Uterus (tissue), 4 donors: ENCODE results near the gene TMEM205. TPM values are rescaled to one million over a fixed set of nuclear protein-coding genes. Genes with fewer than 3 reads are reported as not detected.
"Not testable (repeated sequence)": the region's sequence is repeated elsewhere in the genome, so short reads cannot be mapped to it uniquely, and the experiment has no call there.

ENCODE experiments used
- DNase-seq, 2 donors: peaks; one replicate each; pipeline ENCODE4 v3.0.0-alpha.2; 2019 to 2020
- H3K27ac ChIP-seq, 2 donors: fragments of 200-600 bp; sonication (generic); 1 replicate in 1 of 2; 2 replicates in 1 of 2; pipeline ENCODE4 v1.5.1; 2016 to 2018
- H3K27me3 ChIP-seq, 2 donors: fragments of 200-600 bp; sonication (generic); one replicate each; pipeline ENCODE4 v1.5.1; 2018 to 2019; ENCODE audit warnings: control low read depth in 1 of 2
- H3K36me3 ChIP-seq, 2 donors: fragments of 200-600 bp; sonication (generic); one replicate each; pipeline ENCODE4 v1.5.1; 2019; ENCODE audit warnings: control low read depth in 1 of 2
- H3K4me1 ChIP-seq, 2 donors: fragments of 200-600 bp; sonication (generic); one replicate each; pipeline ENCODE4 v1.5.1; 2018 to 2019; ENCODE audit warnings: control low read depth in 1 of 2
- H3K4me3 ChIP-seq, 2 donors: fragments of 200-600 bp; sonication (generic); 1 replicate in 1 of 2; 2 replicates in 1 of 2; pipeline ENCODE4 v1.5.1; 2018 to 2019; ENCODE audit warnings: mild to moderate bottlenecking in 1 of 2
- H3K9me3 ChIP-seq, 2 donors: fragments of 200-600 bp; sonication (generic); one replicate each; pipeline ENCODE4 v1.5.1; 2019; ENCODE audit warnings: control low read depth in 1 of 2
- POLR2A ChIP-seq, 2 donors: fragments of 450-650 bp; IDR thresholded peaks; one replicate each; pipeline ENCODE4 v1.6.1; 2016; ENCODE audit warnings: antibody characterized with exemption in 2 of 2, mild to moderate bottlenecking in 1 of 2, moderate library complexity in 1 of 2
- intact Hi-C: fragments of 100-400 bp; cut with DNase I; formaldehyde crosslinking; loops from one replicate; pipeline ENCODE4 v1.15.1; 2023; ENCODE audit warnings: low total_unique reads
- total RNA-seq, 4 donors: library from RNA; depleted of rRNA in 3 of 4; stranded (reverse); fragments of >200 nt in 3 of 4; gene quantifications; one replicate each; pipeline versions ENCODE4 v1.1.0 to v1.2.4, GENCODE V29; 2014 to 2023
- TF ChIP-seq, protein P1 (sequence below), 4 experiments: fragments of 200-600 bp in 2 of 4; fragments of 450-650 bp in 2 of 4; sonication (generic) in 2 of 4; IDR thresholded peaks; one replicate each; pipeline ENCODE4 v1.5.1; 2016 to 2019; ENCODE audit warnings: antibody characterized with exemption in 4 of 4, mild to moderate bottlenecking in 2 of 4, moderate library complexity in 1 of 4
- donor health status: DM: yes; HTN: yes; CAD: no.

Gene TMEM205
- total RNA-seq, 4 donors from 2014 or later: 41.2 to 117 (median 77.4) TPM

DNA sequence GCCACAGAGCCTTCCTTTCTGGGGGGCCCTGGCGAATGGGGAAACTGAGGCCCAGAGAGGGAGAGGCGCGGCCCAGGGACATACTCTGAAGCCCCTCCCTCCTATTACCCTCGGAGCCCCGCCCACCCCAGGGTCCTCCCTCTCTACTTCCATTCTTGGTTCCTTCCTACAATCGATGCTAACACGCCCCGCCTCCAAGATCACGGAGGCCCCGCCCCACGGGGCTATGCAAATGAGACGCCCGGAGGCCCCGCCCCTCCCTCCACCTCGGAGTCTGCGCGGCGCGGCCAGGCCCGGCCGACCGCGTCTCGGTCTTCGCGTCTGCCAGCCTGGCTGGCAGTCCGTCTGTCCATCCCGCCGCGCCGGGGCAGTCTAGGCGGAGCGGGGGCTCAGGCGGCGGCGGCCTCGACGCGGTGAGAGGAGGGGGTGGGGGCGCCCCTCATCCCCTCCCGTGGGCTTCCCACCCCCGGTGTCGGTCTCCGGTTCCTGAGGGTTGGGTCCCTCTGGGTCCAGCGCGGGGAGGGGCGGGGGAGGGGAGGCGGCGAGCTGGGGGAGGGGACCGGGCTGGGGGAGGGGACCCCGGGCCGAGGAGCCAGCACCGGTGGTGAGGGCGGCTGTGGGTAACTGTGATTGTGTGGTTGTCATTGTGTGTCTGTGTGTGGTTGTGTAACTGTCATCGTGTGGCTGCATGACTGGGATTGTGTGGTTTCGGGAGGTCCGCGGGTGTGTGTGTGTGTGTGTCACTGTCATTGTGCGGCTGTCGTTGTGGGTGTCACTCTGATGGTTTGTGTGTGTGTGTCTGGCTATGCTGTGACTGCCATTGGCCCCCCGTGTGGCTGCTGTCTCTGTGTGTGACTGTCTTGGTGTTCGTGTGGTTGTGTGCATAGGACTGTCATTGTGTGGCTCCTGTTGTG, 9.3 kb upstream of the TMEM205 start, which contains the start of gene PLPPR2:
TSS of gene PLPPR2 (plus strand) at position 273 of the 914 bp plus-strand sequence. CDS start 2,242 bp downstream, outside the sequence.
- H3K27ac ChIP-seq: peak within 1 kb of the TSS; percentile 72 to 88
- no peaks in the 10 kb centered on the region for H3K36me3 ChIP-seq
- H3K27me3 ChIP-seq: no peaks in the 10 kb centered on the region
- peak; percentile 70 to 78 for TF ChIP-seq POLR2A (IDR thresholded peaks at IDR 0.05)
- TF ChIP-seq, protein P1, sequence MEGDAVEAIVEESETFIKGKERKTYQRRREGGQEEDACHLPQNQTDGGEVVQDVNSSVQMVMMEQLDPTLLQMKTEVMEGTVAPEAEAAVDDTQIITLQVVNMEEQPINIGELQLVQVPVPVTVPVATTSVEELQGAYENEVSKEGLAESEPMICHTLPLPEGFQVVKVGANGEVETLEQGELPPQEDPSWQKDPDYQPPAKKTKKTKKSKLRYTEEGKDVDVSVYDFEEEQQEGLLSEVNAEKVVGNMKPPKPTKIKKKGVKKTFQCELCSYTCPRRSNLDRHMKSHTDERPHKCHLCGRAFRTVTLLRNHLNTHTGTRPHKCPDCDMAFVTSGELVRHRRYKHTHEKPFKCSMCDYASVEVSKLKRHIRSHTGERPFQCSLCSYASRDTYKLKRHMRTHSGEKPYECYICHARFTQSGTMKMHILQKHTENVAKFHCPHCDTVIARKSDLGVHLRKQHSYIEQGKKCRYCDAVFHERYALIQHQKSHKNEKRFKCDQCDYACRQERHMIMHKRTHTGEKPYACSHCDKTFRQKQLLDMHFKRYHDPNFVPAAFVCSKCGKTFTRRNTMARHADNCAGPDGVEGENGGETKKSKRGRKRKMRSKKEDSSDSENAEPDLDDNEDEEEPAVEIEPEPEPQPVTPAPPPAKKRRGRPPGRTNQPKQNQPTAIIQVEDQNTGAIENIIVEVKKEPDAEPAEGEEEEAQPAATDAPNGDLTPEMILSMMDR (IDR thresholded peaks at IDR 0.05): no peak
- DNase-seq: peak; percentile 96 to 97
- no peaks in the 10 kb centered on the region for H3K9me3 ChIP-seq
- intact Hi-C loops: loop anchor here (10.0 kb wide), 1 partner anchor 61 kb away; the partner anchor contains the start of gene TSPAN16
- peak within 1 kb of the TSS; percentile 77 to 84 for H3K4me3 ChIP-seq
- no peaks in the 10 kb centered on the region for H3K4me1 ChIP-seq

DNA sequence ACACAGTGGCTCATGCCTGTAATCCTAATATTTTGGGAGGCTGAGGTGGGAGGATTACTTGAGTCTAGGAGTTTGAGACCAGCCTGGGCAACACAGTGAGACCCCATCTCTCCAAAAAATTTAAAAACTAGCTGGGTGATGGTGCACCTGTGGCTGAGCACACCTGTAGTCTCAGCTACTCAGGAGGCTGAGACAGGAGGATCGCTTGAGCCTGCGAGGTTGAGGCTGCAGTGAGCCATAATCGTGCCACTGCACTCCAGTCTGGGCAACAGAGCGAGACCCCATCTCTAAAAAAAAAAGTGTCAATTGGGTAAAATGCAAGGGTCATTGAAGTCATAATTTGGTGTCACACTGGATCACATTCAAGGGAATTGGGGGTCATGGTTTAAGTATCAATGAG, 8.0 kb upstream of the TMEM205 start:
- intact Hi-C loops: loop anchor here (10.0 kb wide), 1 partner anchor 59 kb away; the partner anchor contains the start of gene TSPAN16
- not testable (repeated sequence) for H3K9me3 ChIP-seq, DNase-seq, H3K27me3 ChIP-seq, H3K4me1 ChIP-seq, H3K27ac ChIP-seq, H3K4me3 ChIP-seq, H3K36me3 ChIP-seq

DNA sequence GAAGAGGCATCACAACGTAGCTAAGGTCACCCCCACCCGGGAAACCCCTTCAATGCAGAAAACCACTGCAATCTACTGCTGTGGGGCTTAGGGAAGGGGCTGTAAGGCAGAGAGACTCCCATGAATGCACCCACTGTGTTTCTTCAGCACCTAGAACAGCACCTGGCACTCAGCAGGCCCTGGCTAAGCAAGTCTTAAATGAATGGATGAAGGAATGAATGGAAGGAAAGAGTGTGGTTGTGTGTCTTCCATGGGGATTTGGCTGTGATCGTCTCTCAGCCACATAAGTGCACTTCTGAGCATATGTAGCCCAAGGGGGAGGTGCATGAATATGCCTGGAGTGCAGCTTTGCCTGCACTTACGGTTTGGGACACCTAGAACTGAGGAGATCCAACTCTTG, 3.1 kb upstream of the TMEM205 start:
- TF ChIP-seq, protein P1 (IDR thresholded peaks at IDR 0.05): no peak
- TF ChIP-seq POLR2A (IDR thresholded peaks at IDR 0.05): no peak
- H3K36me3 ChIP-seq: no peaks in the 10 kb centered on the region
- intact Hi-C loops: no loop called here
- no peak for DNase-seq
- peaks cover 0 to 9% of the 10 kb centered on the region in 2 donors for H3K4me1 ChIP-seq
- H3K9me3 ChIP-seq: no peaks in the 10 kb centered on the region
- no peak overlapping the region for H3K4me3 ChIP-seq
- H3K27ac ChIP-seq: no peak overlapping the region
- no peaks in the 10 kb centered on the region for H3K27me3 ChIP-seq

DNA sequence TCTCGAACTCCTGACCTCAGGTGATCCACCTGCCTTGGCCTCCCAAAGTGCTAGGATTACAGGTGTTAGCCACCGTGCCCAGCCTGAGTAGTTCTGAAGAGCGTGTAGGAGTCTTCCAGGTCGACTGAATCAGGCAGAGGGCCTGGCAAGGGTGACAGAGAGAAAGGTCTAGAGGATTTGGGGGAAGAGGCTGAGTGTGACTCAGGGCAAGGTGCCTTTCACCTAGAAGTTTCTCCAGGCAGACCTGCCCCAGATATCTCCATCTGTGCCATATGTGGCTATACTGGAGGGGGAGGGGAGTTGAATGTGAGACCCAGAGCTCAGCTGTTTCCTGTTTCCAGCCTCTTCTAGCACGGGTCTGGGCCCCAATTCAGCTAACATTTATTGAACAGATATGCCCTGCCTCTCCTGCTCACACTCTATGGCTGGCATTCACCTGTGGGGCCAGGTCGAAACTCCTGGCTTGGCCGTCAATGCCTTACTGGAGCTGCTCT, 1.5 kb upstream of the TMEM205 start:
- H3K36me3 ChIP-seq: no peaks in the 10 kb centered on the region

DNA sequence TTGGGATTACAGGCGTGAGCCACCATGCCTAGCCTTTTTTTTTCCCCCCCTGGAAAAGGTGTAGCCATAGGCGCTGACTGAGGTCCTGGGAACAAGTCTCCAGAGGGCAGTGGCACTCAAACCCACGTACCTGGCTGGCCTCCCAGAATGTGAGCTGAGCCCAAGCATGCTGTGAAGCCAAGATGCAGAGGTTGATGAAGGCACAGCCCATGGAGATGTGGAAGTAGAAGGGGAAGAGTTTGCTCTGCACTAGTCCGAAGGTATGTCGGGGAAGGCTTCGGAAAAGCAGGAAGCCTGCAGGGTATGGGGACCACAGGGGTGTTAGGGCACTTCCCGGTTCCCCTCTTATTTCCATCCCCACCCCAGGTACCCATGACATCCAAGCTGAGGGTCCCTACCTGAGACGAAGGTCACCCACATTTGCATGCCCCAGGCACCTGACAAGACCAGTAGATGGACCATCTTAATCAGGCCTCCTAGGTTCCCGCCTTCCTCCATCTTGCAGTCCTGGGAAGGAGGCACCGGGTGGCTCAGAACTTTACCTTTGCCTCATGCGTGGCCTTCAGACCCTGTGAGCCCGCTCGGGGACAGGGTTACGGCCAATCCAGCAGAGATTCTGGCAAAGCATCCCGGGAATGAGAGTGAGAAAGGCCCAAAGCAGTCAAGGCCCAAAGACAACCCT, 805 bp downstream of the TMEM205 start:
- no peak for TF ChIP-seq POLR2A (IDR thresholded peaks at IDR 0.05)
- TF ChIP-seq, protein P1 (IDR thresholded peaks at IDR 0.05): no peak
- no peaks in the 10 kb centered on the region for H3K36me3 ChIP-seq
- intact Hi-C loops: no loop called here
- H3K27me3 ChIP-seq: no peaks in the 10 kb centered on the region
- peak overlapping the region; percentile 68 to 94 for H3K4me3 ChIP-seq
- peak overlapping the region; percentile 86 to 94 for H3K27ac ChIP-seq
- no peak for DNase-seq
- H3K9me3 ChIP-seq: no peaks in the 10 kb centered on the region
- H3K4me1 ChIP-seq: peaks cover 0 to 9% of the 10 kb centered on the region in 2 donors

More for the DNA sequence above, 1.5 kb upstream of the TMEM205 start:
- TF ChIP-seq POLR2A (IDR thresholded peaks at IDR 0.05): no peak
- TF ChIP-seq, protein P1 (IDR thresholded peaks at IDR 0.05): no peak
- H3K4me3 ChIP-seq: no peak overlapping the region
- H3K9me3 ChIP-seq: no peaks in the 10 kb centered on the region
- H3K27ac ChIP-seq: peak overlapping the region; percentile 86 to 94
- no peaks in the 10 kb centered on the region for H3K27me3 ChIP-seq
- intact Hi-C loops: no loop called here
- peaks cover 0 to 9% of the 10 kb centered on the region in 2 donors for H3K4me1 ChIP-seq
- no peak for DNase-seq
